C4-2B (cell line): ENCODE measurements around the gene C6orf89.

ENCODE experiments used
- ZFX ChIP-seq: fragments of 450-650 bp; IDR thresholded peaks from 2 replicates; pipeline ENCODE4 v1.6.1; 2017
- TF ChIP-seq, protein P1 (sequence below): fragments of 450-650 bp; conservative IDR thresholded peaks from 2 replicates; pipeline ENCODE4 v1.5.1; 2017; ENCODE audit warnings: mild to moderate bottlenecking

DNA sequence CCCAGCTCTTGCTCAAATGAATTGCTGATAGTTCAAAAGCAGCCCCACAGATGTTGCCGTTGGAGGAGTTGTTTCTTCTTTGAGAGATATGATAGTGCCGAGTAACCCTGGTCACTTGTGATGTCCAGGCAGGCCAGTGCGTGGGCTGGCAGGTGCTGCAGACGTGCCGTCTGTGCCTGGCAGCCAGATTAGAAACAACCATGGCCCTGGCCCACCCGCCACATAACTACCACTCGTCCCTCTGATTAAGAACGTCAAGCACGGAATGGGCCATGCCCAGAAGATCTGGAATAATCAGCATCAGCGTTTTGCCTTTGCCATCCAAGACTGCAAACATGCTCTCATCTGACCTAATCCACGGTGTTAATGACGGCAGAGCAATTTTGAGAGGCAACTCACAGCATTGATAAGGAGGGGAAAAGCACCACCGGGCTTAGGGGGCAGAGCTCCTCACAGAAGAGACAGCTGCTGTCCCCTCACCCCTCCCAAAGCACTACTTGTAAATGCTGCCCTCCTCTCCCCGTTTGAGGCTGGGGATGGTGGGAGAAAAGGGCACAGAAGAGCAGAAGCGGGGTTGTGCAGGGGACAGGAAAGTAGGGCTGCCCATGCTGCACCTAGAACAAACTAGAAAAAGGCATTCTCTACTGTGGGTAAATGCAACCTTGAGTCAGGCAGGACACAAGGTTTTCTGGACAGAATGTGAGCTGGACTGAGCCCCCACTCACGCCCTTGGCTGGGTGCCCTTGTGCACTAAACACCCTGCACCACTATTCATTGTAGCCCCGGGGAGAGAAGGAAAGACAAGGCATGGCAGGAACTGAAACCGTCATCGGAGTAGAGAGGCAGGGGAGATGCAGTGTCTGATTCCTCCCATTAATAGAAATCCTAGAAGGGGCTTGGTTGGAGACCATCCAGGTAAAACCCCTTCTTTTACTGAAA is 41.3 kb upstream of the C6orf89 start:
- TF ChIP-seq, protein P1, sequence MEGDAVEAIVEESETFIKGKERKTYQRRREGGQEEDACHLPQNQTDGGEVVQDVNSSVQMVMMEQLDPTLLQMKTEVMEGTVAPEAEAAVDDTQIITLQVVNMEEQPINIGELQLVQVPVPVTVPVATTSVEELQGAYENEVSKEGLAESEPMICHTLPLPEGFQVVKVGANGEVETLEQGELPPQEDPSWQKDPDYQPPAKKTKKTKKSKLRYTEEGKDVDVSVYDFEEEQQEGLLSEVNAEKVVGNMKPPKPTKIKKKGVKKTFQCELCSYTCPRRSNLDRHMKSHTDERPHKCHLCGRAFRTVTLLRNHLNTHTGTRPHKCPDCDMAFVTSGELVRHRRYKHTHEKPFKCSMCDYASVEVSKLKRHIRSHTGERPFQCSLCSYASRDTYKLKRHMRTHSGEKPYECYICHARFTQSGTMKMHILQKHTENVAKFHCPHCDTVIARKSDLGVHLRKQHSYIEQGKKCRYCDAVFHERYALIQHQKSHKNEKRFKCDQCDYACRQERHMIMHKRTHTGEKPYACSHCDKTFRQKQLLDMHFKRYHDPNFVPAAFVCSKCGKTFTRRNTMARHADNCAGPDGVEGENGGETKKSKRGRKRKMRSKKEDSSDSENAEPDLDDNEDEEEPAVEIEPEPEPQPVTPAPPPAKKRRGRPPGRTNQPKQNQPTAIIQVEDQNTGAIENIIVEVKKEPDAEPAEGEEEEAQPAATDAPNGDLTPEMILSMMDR, result no peak
- TF ChIP-seq ZFX, result no peak
